Upper lobe of right lung (tissue), 1 donor: ENCODE data around the gene AFDN. TPM values are rescaled to one million over a fixed set of nuclear protein-coding genes. Genes with fewer than 3 reads are reported as not detected.

Experiments
- ATAC-seq: fragments of 200-7000 bp; cut with Tn5 transposase; one replicate; pipeline ENCODE4 v1.9.1; 2020; ENCODE audit warnings: mild to moderate bottlenecking, moderate library complexity
- DNase-seq: peaks from one replicate; pipeline ENCODE4 v3.0.0-alpha.2; 2020
- H3K27ac ChIP-seq: fragments of 200-600 bp; one replicate; pipeline ENCODE4 v1.8.0; 2022
- H3K27me3 ChIP-seq: fragments of 200-600 bp; one replicate; pipeline ENCODE4 v1.8.0; 2022; ENCODE audit warnings: mild to moderate bottlenecking
- H3K36me3 ChIP-seq: fragments of 200-600 bp; one replicate; pipeline ENCODE4 v1.8.0; 2022
- H3K4me1 ChIP-seq: fragments of 200-600 bp; one replicate; pipeline ENCODE4 v1.8.0; 2022
- H3K4me3 ChIP-seq: fragments of 200-600 bp; one replicate; pipeline ENCODE4 v1.8.0; 2022; ENCODE audit warnings: mild to moderate bottlenecking
- H3K9me3 ChIP-seq: fragments of 200-600 bp; one replicate; pipeline ENCODE4 v1.8.0; 2022
- CTCF ChIP-seq: fragments of 200-600 bp; IDR thresholded peaks from one replicate; pipeline ENCODE4 v1.8.0; 2022; ENCODE audit warnings: antibody characterized with exemption
- intact Hi-C: fragments of 100-400 bp; cut with DNase I; formaldehyde crosslinking; loops from one replicate; pipeline ENCODE4 v1.11.0; 2022
- total RNA-seq: library from RNA; stranded (reverse); fragmentation: NEBNext Ultra II Directional; extraction: Animal tissue kit (Norgen Biotek cat#: 25700); gene quantifications from one replicate; pipeline ENCODE4 v1.2.1, GENCODE V29; 2021
- donor health status: DM: no; HTN: yes; CAD: no; lungs with severe emphysema.

The AFDN gene
- total RNA-seq, 1 donor from 2014 or later = 179 TPM

GRCh38 chr6:167894965-167895364 lies 68.3 kb downstream of the AFDN start:
- no peak overlapping the region for H3K27ac ChIP-seq
- H3K27me3 ChIP-seq = no peaks in the 10 kb centered on the region
- H3K9me3 ChIP-seq = no peaks in the 10 kb centered on the region
- intact Hi-C loops = no loop called here
- no peaks in the 10 kb centered on the region for H3K4me1 ChIP-seq
- no peak for TF ChIP-seq CTCF
- DNase-seq = no peak
- peaks cover 25% of the 10 kb centered on the region for H3K36me3 ChIP-seq
- ATAC-seq = no peak
- H3K4me3 ChIP-seq = no peak overlapping the region

GRCh38 chr6:167896648-167897047 lies 69.9 kb downstream of the AFDN start:
- Histone ChIP-seq H3K27me3 (no peaks in the 10 kb centered on the region), H3K9me3 (no peaks in the 10 kb centered on the region), H3K4me1 (no peaks in the 10 kb centered on the region), H3K4me3 (no peak overlapping the region), H3K36me3 (peaks cover 27% of the 10 kb centered on the region), H3K27ac (no peak overlapping the region)
- DNase-seq (no peak), ATAC-seq (no peak)
- intact Hi-C loops = no loop called here
- TF ChIP-seq CTCF = no peak

- no peaks in the 10 kb centered on the region for H3K4me1 ChIP-seq
- H3K27me3 ChIP-seq = no peaks in the 10 kb centered on the region
- no peak for DNase-seq
- no peaks in the 10 kb centered on the region for H3K9me3 ChIP-seq
- peak; percentile 66 for ATAC-seq
- intact Hi-C loops = no loop called here
- peak; percentile 85 for TF ChIP-seq CTCF
- no peak overlapping the region for H3K4me3 ChIP-seq
- no peak overlapping the region for H3K27ac ChIP-seq
- peaks cover 44% of the 10 kb centered on the region for H3K36me3 ChIP-seq
Observed at GRCh38 chr6:167898673-167899311, 72.1 kb downstream of the AFDN start.

- intact Hi-C loops = loop anchor here (5.0 kb wide), 1 partner anchor 412 kb away; no protein-coding TSS in a partner anchor
Observed at GRCh38 chr6:167904791-167905190, 78.1 kb downstream of the AFDN start.

GRCh38 chr6:167906899-167907298 lies 80.2 kb downstream of the AFDN start:
- peak; percentile 65 for DNase-seq
- H3K36me3 ChIP-seq = peaks cover 47% of the 10 kb centered on the region
- peak; percentile 96 for ATAC-seq
- no peaks in the 10 kb centered on the region for H3K27me3 ChIP-seq
- intact Hi-C loops = no loop called here
- H3K4me1 ChIP-seq = no peaks in the 10 kb centered on the region
- no peaks in the 10 kb centered on the region for H3K9me3 ChIP-seq
- H3K4me3 ChIP-seq = no peak overlapping the region
- no peak for TF ChIP-seq CTCF
- H3K27ac ChIP-seq = peak overlapping the region; percentile 59

More at GRCh38 chr6:167904791-167905190, 78.1 kb downstream of the AFDN start:
- Histone ChIP-seq H3K4me3 (no peak overlapping the region), H3K27ac (no peak overlapping the region), H3K27me3 (no peaks in the 10 kb centered on the region), H3K9me3 (no peaks in the 10 kb centered on the region), H3K4me1 (no peaks in the 10 kb centered on the region), H3K36me3 (peaks cover 44% of the 10 kb centered on the region)
- TF ChIP-seq CTCF = no peak
- ATAC-seq = no peak
- no peak for DNase-seq
